ENCODE data around the gene EIF5A. TPM values are rescaled to one million over a fixed set of nuclear protein-coding genes. Genes with fewer than 3 reads are reported as not detected.

Gene EIF5A
- total and polyA plus RNA-seq, 8 donors: 104 to 220 (median 187) TPM

DNA sequence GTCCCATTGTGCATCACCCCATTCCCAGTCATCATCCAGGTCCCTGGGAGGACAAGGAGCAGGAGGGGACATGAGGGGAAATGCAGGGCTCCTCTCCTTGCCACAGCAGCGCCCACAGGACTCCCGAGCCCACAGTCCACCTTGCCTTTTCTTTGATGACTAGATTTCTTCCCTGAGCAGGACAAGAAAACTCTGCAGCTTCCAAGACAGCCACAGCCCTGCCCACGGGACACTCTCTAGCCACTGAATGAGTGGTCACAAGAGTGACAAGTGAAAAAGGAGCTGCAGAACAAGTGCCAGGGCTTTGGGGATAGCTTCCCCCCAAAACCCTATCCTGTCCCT is 17.0 kb downstream of the EIF5A start:
- ATAC-seq (no peak), FAIRE-seq (no peak), DNase-seq (no peak)
- no peak for TF ChIP-seq CTCF (IDR thresholded peaks at IDR 0.05)
- no peaks in the 10 kb centered on the region for H3K9me3 ChIP-seq
- no peaks in the 10 kb centered on the region for H3K27me3 ChIP-seq
- no peak overlapping the region for H3K27ac ChIP-seq
- WGBS, 2 donors: 82 to 85% methylated on average over 3 of the region's 3 CpGs
- peaks cover 0 to 8% (median 0%) of the 10 kb centered on the region in 3 donors for H3K4me1 ChIP-seq
- peaks cover 0 to 28% (median 7%) of the 10 kb centered on the region in 3 donors for H3K36me3 ChIP-seq
- intact Hi-C loops (cut with DNase I): no loop called here
- no peak overlapping the region for H3K4me3 ChIP-seq

DNA sequence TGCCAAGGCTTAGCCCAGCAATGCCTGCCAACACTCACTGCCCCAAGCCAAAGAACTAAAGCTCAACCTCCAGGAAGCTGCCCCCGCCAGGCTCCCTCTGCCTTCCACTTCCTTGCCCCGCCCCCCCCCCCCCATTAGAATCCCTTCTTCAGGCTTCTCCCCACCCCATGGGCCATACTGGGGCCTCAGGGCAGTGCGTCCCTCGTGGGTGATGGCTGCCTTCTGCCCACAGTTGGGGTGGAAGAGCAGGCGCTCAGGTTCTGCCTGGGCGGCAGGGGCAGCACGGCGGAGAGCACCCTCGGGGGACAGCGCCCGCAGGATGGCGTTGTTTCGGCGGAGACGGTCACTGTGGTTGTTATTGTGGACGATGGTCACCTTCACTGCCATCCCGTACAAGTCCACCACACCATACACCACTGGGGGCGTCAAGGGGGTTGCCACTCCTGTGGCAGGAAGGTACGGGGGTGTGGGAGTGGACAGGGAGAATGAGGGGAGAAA is 17.7 kb downstream of the EIF5A start:
- 90% methylated on average over 18 to 19 of the region's 19 CpGs for WGBS, 2 donors
- peak in 1 of 6 donors; percentile 53 for DNase-seq
- intact Hi-C loops (cut with DNase I): no loop called here
- no peak for ATAC-seq
- Histone ChIP-seq H3K36me3 (peaks cover 0 to 28% (median 7%) of the 10 kb centered on the region in 3 donors), H3K27ac (no peak overlapping the region), H3K4me1 (peaks cover 0 to 8% (median 0%) of the 10 kb centered on the region in 3 donors), H3K9me3 (no peaks in the 10 kb centered on the region), H3K27me3 (no peaks in the 10 kb centered on the region), H3K4me3 (no peak overlapping the region)
- TF ChIP-seq CTCF (IDR thresholded peaks at IDR 0.05): no peak
- no peak for FAIRE-seq

DNA sequence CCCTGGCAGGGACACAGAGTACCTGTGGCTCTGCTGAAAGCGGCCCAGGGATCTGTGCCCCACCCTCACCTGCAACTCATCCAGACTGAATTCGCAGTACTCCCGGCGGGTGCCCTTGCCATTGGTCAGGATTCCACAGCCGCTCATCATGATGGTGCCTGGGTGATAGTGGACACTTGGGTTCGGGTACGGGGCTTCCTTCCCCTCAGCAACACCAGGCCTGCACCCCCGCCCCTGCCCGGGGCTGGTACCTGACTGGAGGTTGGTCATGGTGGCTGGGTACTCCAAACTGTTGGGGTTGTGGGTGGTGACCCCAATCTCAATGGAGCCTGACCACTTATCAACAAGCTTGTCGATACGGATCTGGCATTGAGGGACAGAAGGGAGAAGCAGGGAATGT is 18.8 kb downstream of the EIF5A start:
- Histone ChIP-seq H3K36me3 (peaks cover 0 to 21% (median 7%) of the 10 kb centered on the region in 3 donors), H3K4me1 (peaks cover 0 to 11% (median 4%) of the 10 kb centered on the region in 3 donors), H3K9me3 (no peaks in the 10 kb centered on the region), H3K4me3 (no peak overlapping the region), H3K27ac (no peak overlapping the region), H3K27me3 (no peaks in the 10 kb centered on the region)
- 87 to 88% methylated on average over 11 of the region's 11 CpGs for WGBS, 2 donors
- no peak for TF ChIP-seq CTCF (IDR thresholded peaks at IDR 0.05)
- FAIRE-seq: no peak
- ATAC-seq: no peak
- intact Hi-C loops (cut with DNase I): no loop called here
- DNase-seq: peak in 2 of 6 donors; percentile 20 to 60

- FAIRE-seq: no peak
Measured at GRCh38 chr17:7327056-7327455, 19.6 kb downstream of the EIF5A start.

More at GRCh38 chr17:7327056-7327455, 19.6 kb downstream of the EIF5A start:
- peaks cover 0 to 11% (median 4%) of the 10 kb centered on the region in 3 donors for H3K4me1 ChIP-seq
- intact Hi-C loops (cut with DNase I): no loop called here
- H3K9me3 ChIP-seq: no peaks in the 10 kb centered on the region
- H3K27ac ChIP-seq: no peak overlapping the region
- H3K4me3 ChIP-seq: no peak overlapping the region
- H3K36me3 ChIP-seq: peaks cover 0 to 19% (median 0%) of the 10 kb centered on the region in 3 donors
- WGBS, 2 donors: 84 to 91% methylated on average over 7 of the region's 7 CpGs
- no peak for TF ChIP-seq CTCF (IDR thresholded peaks at IDR 0.05)
- DNase-seq (peak in 2 of 6 donors; percentile 15 to 64), ATAC-seq (no peak)
- no peaks in the 10 kb centered on the region for H3K27me3 ChIP-seq

All from pancreas (tissue), 10 donors.